IPS-15b (cell line): ENCODE data around the gene CFAP99.

Experiments used
- H3K27me3 ChIP-seq: one replicate; pipeline ENCODE4 v1.6.1; 2013; ENCODE audit warnings: low read length; ENCODE audit not compliant: control insufficient read depth, insufficient read depth
- H3K36me3 ChIP-seq: one replicate; pipeline ENCODE4 v1.6.1; 2013; ENCODE audit warnings: low read length; ENCODE audit not compliant: control insufficient read depth, insufficient read depth
- H3K4me1 ChIP-seq: one replicate; pipeline ENCODE4 v1.6.1; 2013; ENCODE audit warnings: mild to moderate bottlenecking, low read length; ENCODE audit not compliant: control insufficient read depth, insufficient read depth
- H3K4me3 ChIP-seq: one replicate; pipeline ENCODE4 v1.5.1; 2013; ENCODE audit warnings: low read depth, low read length
- H3K9ac ChIP-seq: one replicate; pipeline ENCODE4 v1.6.1; 2013; ENCODE audit warnings: low read depth, mild to moderate bottlenecking, low read length
- H3K9me3 ChIP-seq: one replicate; pipeline ENCODE4 v1.6.1; 2013; ENCODE audit warnings: mild to moderate bottlenecking, low read length; ENCODE audit not compliant: control insufficient read depth, insufficient read depth

The CFAP99 gene

DNA sequence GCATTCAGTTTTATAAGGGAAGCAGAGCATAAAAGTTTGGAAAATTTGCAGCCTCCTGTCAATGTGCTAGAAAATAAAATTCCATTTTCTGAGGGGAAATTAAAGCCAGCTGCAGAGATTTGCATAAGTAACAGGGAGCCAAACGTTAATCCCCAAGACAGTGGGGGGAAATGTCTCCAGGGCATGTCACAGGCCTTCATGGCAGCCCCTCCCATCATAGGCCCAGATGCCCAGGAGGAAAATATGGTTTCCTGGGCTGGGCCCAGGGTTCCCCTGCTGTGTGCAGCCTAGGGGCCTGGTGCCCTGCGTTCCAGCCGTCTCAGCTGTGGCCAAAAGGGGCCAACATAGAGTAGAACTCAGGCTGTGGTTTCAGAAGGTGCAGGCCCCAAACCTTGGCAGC is 59.5 kb downstream of the CFAP99 start:
- H3K4me1 ChIP-seq: peaks cover 10% of the 10 kb centered on the region

DNA sequence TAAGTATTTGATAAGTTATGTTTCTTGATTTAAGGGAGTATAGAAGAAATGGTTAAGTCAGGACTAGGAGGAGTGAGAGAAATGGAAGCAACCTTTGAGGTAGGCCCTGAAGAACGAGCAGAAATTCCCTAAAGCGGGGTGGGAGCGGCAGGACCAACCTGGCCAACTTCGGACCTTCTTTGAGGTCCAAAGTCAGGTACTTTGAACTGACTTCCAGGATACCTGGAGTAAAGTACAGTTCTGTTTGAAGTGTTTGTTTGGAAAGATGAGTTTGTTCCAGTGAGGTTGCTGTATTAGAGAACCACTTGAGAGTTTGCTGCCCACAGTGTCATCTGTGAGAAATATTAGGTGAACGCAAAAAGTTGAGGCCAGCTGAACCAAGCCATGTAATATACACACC is 61.9 kb downstream of the CFAP99 start:
- no peak overlapping the region for H3K9ac ChIP-seq
- H3K27me3 ChIP-seq: no peaks in the 10 kb centered on the region
- H3K9me3 ChIP-seq: no peaks in the 10 kb centered on the region
- H3K4me1 ChIP-seq: peaks cover 21% of the 10 kb centered on the region
- H3K4me3 ChIP-seq: no peak overlapping the region
- H3K36me3 ChIP-seq: no peaks in the 10 kb centered on the region

More for the DNA sequence above, 59.5 kb downstream of the CFAP99 start:
- H3K36me3 ChIP-seq: no peaks in the 10 kb centered on the region
- no peak overlapping the region for H3K9ac ChIP-seq
- no peaks in the 10 kb centered on the region for H3K27me3 ChIP-seq
- H3K4me3 ChIP-seq: no peak overlapping the region
- H3K9me3 ChIP-seq: no peaks in the 10 kb centered on the region

GRCh38 chr4:2482192-2482591 is 63.4 kb downstream of the CFAP99 start:
- Histone ChIP-seq H3K27me3 (no peaks in the 10 kb centered on the region), H3K9me3 (no peaks in the 10 kb centered on the region), H3K9ac (no peak overlapping the region), H3K4me1 (peaks cover 21% of the 10 kb centered on the region), H3K4me3 (no peak overlapping the region), H3K36me3 (no peaks in the 10 kb centered on the region)

GRCh38 chr4:2482693-2483092 is 63.9 kb downstream of the CFAP99 start:
- Histone ChIP-seq H3K4me3 (no peak overlapping the region), H3K4me1 (peaks cover 18% of the 10 kb centered on the region), H3K27me3 (no peaks in the 10 kb centered on the region), H3K9ac (no peak overlapping the region), H3K9me3 (no peaks in the 10 kb centered on the region), H3K36me3 (no peaks in the 10 kb centered on the region)

DNA sequence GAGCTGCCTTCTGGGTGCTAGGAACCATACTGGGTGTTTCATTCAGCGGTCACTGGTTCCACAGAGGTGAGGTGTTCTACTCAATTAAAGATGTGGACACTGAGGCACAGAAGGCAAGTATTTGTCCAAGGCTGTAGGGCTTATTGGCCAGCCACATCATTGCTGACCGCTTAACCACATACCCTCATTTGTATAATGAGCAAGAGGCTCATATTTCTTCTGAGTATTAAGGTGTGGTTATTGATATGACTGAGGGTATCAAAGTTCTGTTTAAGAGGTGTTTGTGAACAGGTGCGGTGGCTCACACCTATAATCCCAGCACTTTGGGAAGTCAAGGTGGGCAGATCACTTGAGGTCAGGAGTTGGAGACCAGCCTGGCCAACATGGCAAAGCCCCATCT is 64.5 kb downstream of the CFAP99 start:
- Histone ChIP-seq H3K27me3 (no peaks in the 10 kb centered on the region), H3K4me3 (no peak overlapping the region), H3K36me3 (no peaks in the 10 kb centered on the region), H3K9me3 (no peaks in the 10 kb centered on the region), H3K4me1 (peaks cover 14% of the 10 kb centered on the region), H3K9ac (no peak overlapping the region)

- H3K9me3 ChIP-seq: no peaks in the 10 kb centered on the region
- peaks cover 13% of the 10 kb centered on the region for H3K4me1 ChIP-seq
- H3K9ac ChIP-seq: no peak overlapping the region
- no peaks in the 10 kb centered on the region for H3K36me3 ChIP-seq
- no peak overlapping the region for H3K4me3 ChIP-seq
- H3K27me3 ChIP-seq: no peaks in the 10 kb centered on the region
Observed at GRCh38 chr4:2484185-2484584, 65.4 kb downstream of the CFAP99 start.

DNA sequence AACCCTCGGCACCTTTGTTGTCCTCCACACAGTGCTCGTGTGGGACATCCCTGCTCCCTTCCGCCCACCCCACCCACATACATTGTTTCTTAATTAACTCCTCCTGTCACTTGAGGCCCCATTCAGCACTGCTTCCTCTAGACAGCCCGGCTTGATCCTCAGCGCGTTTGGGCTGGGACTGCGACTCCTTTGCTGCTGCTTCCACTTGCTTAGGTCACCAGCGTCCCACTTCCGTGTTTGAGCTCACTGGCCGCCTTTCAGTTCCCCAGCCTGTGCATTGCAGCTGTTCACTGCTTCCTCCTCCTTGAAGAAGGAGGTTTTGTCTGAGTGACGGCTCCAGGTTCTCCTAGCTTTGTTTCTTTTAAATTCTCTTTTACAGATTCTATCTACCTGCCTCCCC is 66.2 kb downstream of the CFAP99 start:
- Histone ChIP-seq H3K4me3 (no peak overlapping the region), H3K36me3 (peaks cover 5% of the 10 kb centered on the region), H3K27me3 (no peaks in the 10 kb centered on the region), H3K9ac (peak overlapping the region; percentile 27), H3K4me1 (peaks cover 13% of the 10 kb centered on the region), H3K9me3 (no peaks in the 10 kb centered on the region)

- Histone ChIP-seq H3K27me3 (no peaks in the 10 kb centered on the region), H3K4me3 (no peak overlapping the region), H3K36me3 (peaks cover 14% of the 10 kb centered on the region), H3K4me1 (peaks cover 13% of the 10 kb centered on the region), H3K9me3 (no peaks in the 10 kb centered on the region), H3K9ac (no peak overlapping the region)
Observed at GRCh38 chr4:2485956-2486355, 67.2 kb downstream of the CFAP99 start.

DNA sequence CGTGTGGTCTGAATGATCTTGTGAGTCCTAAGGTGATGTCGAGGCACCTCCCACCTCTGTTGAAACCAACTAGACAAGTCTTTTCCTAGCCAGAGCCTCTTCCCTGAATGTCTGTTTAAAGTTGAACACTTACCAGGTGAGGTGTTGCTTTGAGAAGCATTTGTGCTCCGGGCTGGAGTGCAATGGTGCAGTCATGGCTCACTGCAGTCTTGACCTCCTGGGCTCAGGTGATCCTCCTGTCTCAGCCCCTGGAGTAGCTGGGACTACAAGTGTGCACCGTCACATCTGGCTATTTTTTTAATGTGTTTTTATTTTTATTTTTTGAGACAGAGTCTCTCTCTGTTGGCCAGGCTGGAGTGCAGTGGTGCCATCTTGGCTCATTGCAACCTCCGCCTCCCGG is 68.2 kb downstream of the CFAP99 start:
- Histone ChIP-seq H3K27me3 (no peaks in the 10 kb centered on the region), H3K9me3 (no peaks in the 10 kb centered on the region), H3K9ac (no peak overlapping the region), H3K4me3 (no peak overlapping the region), H3K36me3 (peaks cover 14% of the 10 kb centered on the region), H3K4me1 (peaks cover 13% of the 10 kb centered on the region)

DNA sequence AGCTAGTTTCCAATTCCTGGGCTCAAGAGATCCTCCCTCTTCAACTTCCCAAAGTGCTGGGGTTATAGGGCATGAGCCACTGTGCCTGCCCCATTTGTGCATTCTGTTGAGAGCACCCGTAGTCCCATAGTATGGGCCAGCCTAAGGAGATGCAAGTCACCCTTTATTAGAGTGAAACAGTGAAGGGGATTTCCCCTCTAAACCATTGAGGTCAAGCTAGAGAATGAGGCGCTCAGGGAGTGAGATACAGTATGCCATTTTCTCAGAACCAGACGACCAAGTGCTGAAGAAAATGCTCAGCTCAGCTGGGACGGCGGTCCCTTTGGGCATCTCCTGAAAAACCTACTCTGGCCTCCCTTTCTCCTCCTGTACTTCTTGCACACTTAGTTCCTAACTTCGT is 68.9 kb downstream of the CFAP99 start:
- H3K36me3 ChIP-seq: peaks cover 20% of the 10 kb centered on the region

DNA sequence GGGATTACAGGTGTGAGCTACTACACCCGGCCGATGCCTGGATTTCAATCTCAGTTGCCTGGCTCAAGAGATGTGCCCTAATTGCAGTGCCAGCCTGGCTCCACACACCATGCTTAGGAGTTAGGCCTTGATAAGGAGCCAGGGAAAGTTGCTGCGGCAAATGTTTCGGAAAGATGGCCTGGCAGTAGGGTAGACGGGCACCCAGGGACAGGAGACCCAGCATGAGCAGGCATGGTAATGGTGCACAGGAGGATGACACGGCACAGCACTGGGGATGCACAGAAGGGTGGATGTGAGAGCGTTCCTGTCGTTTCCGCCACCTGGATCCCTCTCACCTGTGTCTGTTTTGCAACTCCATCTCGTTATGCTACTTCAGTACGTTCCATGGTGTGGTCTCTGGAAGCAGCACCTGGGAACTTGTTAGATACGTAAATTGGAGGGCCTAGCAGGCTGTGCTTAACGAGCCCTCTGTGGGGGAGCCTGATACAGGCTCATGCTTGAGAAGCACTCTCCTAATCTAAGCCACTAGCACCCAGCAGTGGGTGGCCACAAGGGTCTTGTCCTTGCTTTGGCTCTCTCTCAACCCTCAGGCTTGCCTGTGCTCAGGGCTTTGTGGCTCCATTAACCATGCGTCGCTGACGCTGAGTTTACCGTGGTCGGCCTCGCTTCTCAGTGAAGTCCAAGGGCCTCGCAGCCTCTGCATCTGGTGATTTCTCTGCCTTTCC is 70.5 kb downstream of the CFAP99 start:
- peaks cover 11% of the 10 kb centered on the region for H3K4me1 ChIP-seq
- no peak overlapping the region for H3K4me3 ChIP-seq
- no peaks in the 10 kb centered on the region for H3K9me3 ChIP-seq
- H3K36me3 ChIP-seq: peaks cover 27% of the 10 kb centered on the region
- no peaks in the 10 kb centered on the region for H3K27me3 ChIP-seq
- no peak overlapping the region for H3K9ac ChIP-seq

More for the DNA sequence above, 68.9 kb downstream of the CFAP99 start:
- Histone ChIP-seq H3K27me3 (no peaks in the 10 kb centered on the region), H3K4me3 (no peak overlapping the region), H3K4me1 (peaks cover 13% of the 10 kb centered on the region), H3K9ac (no peak overlapping the region), H3K9me3 (no peaks in the 10 kb centered on the region)

DNA sequence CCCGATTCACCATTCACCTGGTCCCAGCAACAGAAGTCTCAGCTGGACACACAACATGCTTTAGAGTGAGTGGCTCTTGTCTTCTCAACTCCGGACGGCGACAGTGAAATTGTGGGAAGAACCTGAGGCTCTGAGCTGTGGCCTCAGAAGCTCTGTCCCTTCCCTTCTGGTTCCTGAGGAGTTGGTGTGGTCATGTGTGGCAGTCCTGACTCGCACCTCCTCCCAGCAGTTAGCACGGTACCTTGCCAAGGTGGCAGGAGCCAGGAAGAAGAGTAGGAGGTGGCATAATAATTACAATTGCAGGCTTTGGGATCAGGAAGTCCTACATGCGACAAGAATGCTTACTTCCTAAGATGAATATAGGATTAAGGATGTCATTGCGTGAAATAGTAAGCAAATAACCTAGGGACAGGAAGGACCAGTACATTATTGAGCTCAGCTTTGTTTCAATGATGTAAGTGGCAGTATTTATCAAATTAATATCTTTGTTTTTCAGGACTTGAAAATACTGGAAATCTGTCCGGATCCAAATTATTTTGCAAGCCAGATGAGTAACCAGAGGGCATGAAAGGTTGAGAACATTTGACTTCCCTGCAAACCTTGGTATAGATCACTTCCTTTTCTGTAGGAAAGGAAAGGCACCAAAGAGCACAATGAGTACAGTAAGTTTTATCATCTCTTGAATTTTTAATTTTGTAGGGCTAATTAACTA is 71.2 kb downstream of the CFAP99 start:
- Histone ChIP-seq H3K36me3 (peaks cover 28% of the 10 kb centered on the region), H3K4me3 (no peak overlapping the region), H3K9ac (no peak overlapping the region), H3K9me3 (no peaks in the 10 kb centered on the region), H3K4me1 (peaks cover 4% of the 10 kb centered on the region), H3K27me3 (no peaks in the 10 kb centered on the region)
